BJ (cell line): ENCODE measurements around the gene SHMT2. TPM values are rescaled to one million over a fixed set of nuclear protein-coding genes. Genes with fewer than 3 reads are reported as not detected.

Experiments
- CTCF ChIA-PET: fragments of 350-600 bp; formaldehyde crosslinking; extraction: SDS; loops from one replicate; lab custom pipeline; 2021; ENCODE audit warnings: antibody characterized with exemption, inconsistent platforms; lab: Yijun Ruan, JAX
- POLR2A ChIA-PET: fragments of 300-600 bp; sonication (Branson Sonifier 250); formaldehyde crosslinking; extraction: SDS; loops from one replicate; lab custom pipeline; 2021; ENCODE audit warnings: antibody characterized with exemption; lab: Charles Lee
- DNase-seq: peaks from one replicate; pipeline ENCODE4 v3.0.0-alpha.2; 2011; ENCODE audit warnings: low read depth
- H3K27me3 ChIP-seq: 2 replicates; pipeline ENCODE4 v1.6.0; 2011; ENCODE audit warnings: low read length; ENCODE audit not compliant: control insufficient read depth, insufficient read depth
- H3K36me3 ChIP-seq: 2 replicates; pipeline ENCODE4 v1.5.1; 2011; ENCODE audit warnings: low read length; ENCODE audit not compliant: control insufficient read depth, insufficient read depth
- H3K4me3 ChIP-seq: 2 replicates; pipeline ENCODE4 v1.5.1; 2011; ENCODE audit warnings: low read depth, mild to moderate bottlenecking, control low read depth, low read length
- CTCF ChIP-seq: IDR thresholded peaks from 2 replicates; pipeline ENCODE4 v1.5.1; 2011; ENCODE audit warnings: low read depth, mild to moderate bottlenecking, control low read depth, inconsistent platforms, low read length, moderate library complexity; ENCODE audit not compliant: insufficient read depth
- polyA plus RNA-seq: library from polyadenylated mRNA; depleted of rRNA; stranded (reverse); fragments of >200 nt; gene quantifications from 2 replicates; pipeline ENCODE4 v1.2.3, GENCODE V29; 2011

SHMT2 gene
- polyA plus RNA-seq, 1 experiment = 550 TPM

- Histone ChIP-seq H3K27me3 (no peaks in the 10 kb centered on the region), H3K36me3 (peaks cover 85% of the 10 kb centered on the region)
These were observed 46.5 kb upstream of the SHMT2 start for GRCh38 chr12:57182918-57183575.

GRCh38 chr12:57183939-57184725 lies 45.4 kb upstream of the SHMT2 start:
- Histone ChIP-seq H3K4me3 (no peak overlapping the region), H3K36me3 (peaks cover 85% of the 10 kb centered on the region), H3K27me3 (no peaks in the 10 kb centered on the region)
- ChIA-PET CTCF (interaction anchor here (0.6 to 12.5 kb wide), 14 partner anchors 9 to 1266 kb away, joined by 3 to 181 read pairs (median 4); partner anchors contain the start of genes LRP1 and STAT6), POLR2A (interaction anchor here (0.6 kb wide), 1 partner anchor 63 kb away, joined by 3 read pairs; no protein-coding TSS in a partner anchor)
- DNase-seq = no peak
- no peak for TF ChIP-seq CTCF

More at GRCh38 chr12:57182918-57183575, 46.5 kb upstream of the SHMT2 start:
- ChIA-PET POLR2A (no interaction called here), CTCF (interaction anchor here (0.7 to 12.5 kb wide), 18 partner anchors 8 to 113 kb away, joined by 3 to 181 read pairs (median 4); partner anchors contain the start of genes LRP1 and STAT6)
- DNase-seq = no peak
- no peak overlapping the region for H3K4me3 ChIP-seq
- TF ChIP-seq CTCF = peak; percentile 84

GRCh38 chr12:57185403-57185802 lies 44.1 kb upstream of the SHMT2 start:
- Histone ChIP-seq H3K4me3 (no peak overlapping the region), H3K36me3 (peaks cover 84% of the 10 kb centered on the region), H3K27me3 (no peaks in the 10 kb centered on the region)
- DNase-seq = no peak
- no peak for TF ChIP-seq CTCF
- CTCF ChIA-PET = interaction anchor here (1.0 to 12.5 kb wide), 5 partner anchors 9 to 74 kb away, joined by 3 to 181 read pairs (median 13); partner anchors contain the start of gene LRP1
- POLR2A ChIA-PET = no interaction called here

- Histone ChIP-seq H3K4me3 (no peak overlapping the region), H3K27me3 (no peaks in the 10 kb centered on the region), H3K36me3 (peaks cover 84% of the 10 kb centered on the region)
- ChIA-PET POLR2A (no interaction called here), CTCF (interaction anchor here (0.5 to 12.5 kb wide), 9 partner anchors 10 to 117 kb away, joined by 3 to 181 read pairs (median 6); partner anchors contain the start of genes LRP1 and SHMT2)
- no peak for TF ChIP-seq CTCF
- DNase-seq = no peak
These were observed 43.5 kb upstream of the SHMT2 start for GRCh38 chr12:57185906-57186508.
